ENCODE measurements around the gene NFAM1. TPM values are rescaled to one million over a fixed set of nuclear protein-coding genes. Genes with fewer than 3 reads are reported as not detected.

NFAM1 gene
- total RNA-seq, 1 donor from 2014 or later, result 0.19 TPM

- Histone ChIP-seq H4K20me1 (ENCODE audit: low read depth) (peaks cover 6% of the 10 kb centered on the region), H3K27me3 (no peaks in the 10 kb centered on the region), H3K36me3 (no peaks in the 10 kb centered on the region), H3K27ac (no peak overlapping the region), H3K4me3 (no peak overlapping the region), H3K4me2 (no peak overlapping the region), H3F3A (ENCODE audit: low read depth) (peaks cover 12% of the 10 kb centered on the region), H3K9ac (no peak overlapping the region), H3K79me2 (ENCODE audit: low read depth) (no peaks in the 10 kb centered on the region), H3K4me1 (peaks cover 9% of the 10 kb centered on the region), H2AFZ (replicated peaks) (no peak overlapping the region), H3K9me3 (ENCODE audit: low read depth) (no peaks in the 10 kb centered on the region)
- H3K4me1 Mint-ChIP-seq, result peaks cover 34% of the 10 kb centered on the region
- H3K27me3 Mint-ChIP-seq (ENCODE audit: insufficient read depth, low read depth), result peaks cover 19% of the 10 kb centered on the region
- H3K9me3 Mint-ChIP-seq, result no peaks in the 10 kb centered on the region
- H3K27ac Mint-ChIP-seq, result no peak overlapping the region
- peaks cover 5% of the 10 kb centered on the region for H3K36me3 Mint-ChIP-seq
- no peak overlapping the region for H3K4me3 Mint-ChIP-seq
- TF ChIP-seq EZH2 (IDR thresholded peaks at IDR 0.05) (no peak), CTCF (IDR thresholded peaks at IDR 0.05) (peak; percentile 33)
- DNase-seq (ENCODE audit: low spot score), result no peak
Measured at GRCh38 chr22:42357634-42358296, 74.4 kb downstream of the NFAM1 start.

GRCh38 chr22:42357221-42357620, 75.0 kb downstream of the NFAM1 start:
- Mint-ChIP-seq H3K9me3 (no peaks in the 10 kb centered on the region), H3K4me1 (peaks cover 28% of the 10 kb centered on the region), H3K27me3 (ENCODE audit: insufficient read depth, low read depth) (peaks cover 21% of the 10 kb centered on the region), H3K27ac (no peak overlapping the region), H3K4me3 (peak overlapping the region; percentile 64), H3K36me3 (peaks cover 5% of the 10 kb centered on the region)
- no peak overlapping the region for H3K4me2 ChIP-seq
- no peak overlapping the region for H3K27ac ChIP-seq
- no peak overlapping the region for H3K9ac ChIP-seq
- peaks cover 2% of the 10 kb centered on the region for H4K20me1 ChIP-seq (ENCODE audit: low read depth)
- no peaks in the 10 kb centered on the region for H3K36me3 ChIP-seq
- peaks cover 12% of the 10 kb centered on the region for H3F3A ChIP-seq (ENCODE audit: low read depth)
- no peaks in the 10 kb centered on the region for H3K9me3 ChIP-seq (ENCODE audit: low read depth)
- H3K4me1 ChIP-seq, result peaks cover 9% of the 10 kb centered on the region
- H3K79me2 ChIP-seq (ENCODE audit: low read depth), result no peaks in the 10 kb centered on the region
- H3K4me3 ChIP-seq, result no peak overlapping the region
- H2AFZ ChIP-seq (replicated peaks), result no peak overlapping the region
- TF ChIP-seq EZH2phosphoT487 (IDR thresholded peaks at IDR 0.05) (no peak), CTCF (IDR thresholded peaks at IDR 0.05) (no peak), EZH2 (IDR thresholded peaks at IDR 0.05) (no peak)
- no peaks in the 10 kb centered on the region for H3K27me3 ChIP-seq
- DNase-seq (ENCODE audit: low spot score), result no peak

- H3K9me3 Mint-ChIP-seq, result no peaks in the 10 kb centered on the region
Measured at GRCh38 chr22:42356533-42356932, 75.7 kb downstream of the NFAM1 start.

More at GRCh38 chr22:42356533-42356932, 75.7 kb downstream of the NFAM1 start:
- Mint-ChIP-seq H3K27me3 (ENCODE audit: insufficient read depth, low read depth) (peaks cover 22% of the 10 kb centered on the region), H3K36me3 (peaks cover under 1% of the 10 kb centered on the region), H3K4me1 (peaks cover 27% of the 10 kb centered on the region), H3K4me3 (no peak overlapping the region), H3K27ac (peak overlapping the region; percentile 13)
- peaks cover 2% of the 10 kb centered on the region for H4K20me1 ChIP-seq (ENCODE audit: low read depth)
- H3K79me2 ChIP-seq (ENCODE audit: low read depth), result no peaks in the 10 kb centered on the region
- H3F3A ChIP-seq (ENCODE audit: low read depth), result peaks cover 12% of the 10 kb centered on the region
- no peaks in the 10 kb centered on the region for H3K9me3 ChIP-seq (ENCODE audit: low read depth)
- H3K9ac ChIP-seq, result no peak overlapping the region
- no peaks in the 10 kb centered on the region for H3K27me3 ChIP-seq
- H3K4me1 ChIP-seq, result peaks cover 11% of the 10 kb centered on the region
- no peak overlapping the region for H3K27ac ChIP-seq
- no peak overlapping the region for H2AFZ ChIP-seq (replicated peaks)
- no peaks in the 10 kb centered on the region for H3K36me3 ChIP-seq
- no peak for DNase-seq (ENCODE audit: low spot score)
- TF ChIP-seq CTCF (IDR thresholded peaks at IDR 0.05), result no peak
- no peak for TF ChIP-seq EZH2phosphoT487 (IDR thresholded peaks at IDR 0.05)
- H3K4me3 ChIP-seq, result no peak overlapping the region
- no peak overlapping the region for H3K4me2 ChIP-seq

Data from neural progenitor cell (in vitro differentiated cells).